SH-SY5Y (cell line): Measurements from ENCODE around the gene ACR.

Source experiments
- GATA2 ChIP-seq: IDR thresholded peaks from 2 replicates; pipeline ENCODE4 v1.6.1; 2011; ENCODE audit warnings: mild to moderate bottlenecking, low read depth, low read length
- GATA3 ChIP-seq: IDR thresholded peaks from 2 replicates; pipeline ENCODE4 v1.6.1; 2011; ENCODE audit warnings: low read depth, mild to moderate bottlenecking, low read length, moderate library complexity

Gene ACR

DNA sequence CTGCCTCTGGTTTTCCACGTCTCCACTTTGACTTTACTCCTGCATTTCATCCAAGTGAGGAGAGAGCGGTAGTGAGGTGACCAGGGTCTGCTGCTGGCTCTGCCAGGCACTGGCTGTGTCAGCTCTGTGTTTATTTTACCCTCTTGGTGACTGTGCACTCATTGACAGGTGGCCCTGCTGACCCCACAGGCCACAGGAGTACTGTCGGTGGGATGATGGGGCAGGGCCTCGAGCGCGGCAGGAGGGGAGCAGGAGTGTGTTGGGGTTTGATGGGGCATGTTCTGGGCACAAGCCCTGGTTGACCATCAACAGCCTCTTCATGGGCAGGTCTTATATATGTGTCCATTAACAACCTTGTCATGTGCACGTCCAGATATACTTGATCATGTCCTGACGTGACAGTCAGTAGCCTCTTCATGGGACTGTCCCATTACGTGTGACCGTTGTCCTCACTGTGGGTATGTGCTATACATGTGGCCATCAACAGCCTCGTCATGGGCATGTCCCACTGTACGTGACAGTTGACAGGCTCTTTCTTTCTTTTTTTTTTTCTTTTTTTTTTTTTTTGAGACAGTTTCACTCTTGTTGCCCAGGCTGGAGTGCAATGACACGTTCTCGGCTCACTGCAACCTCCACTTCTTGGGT is 31.4 kb upstream of the ACR start:
- TF ChIP-seq GATA3 (no peak), GATA2 (no peak)

DNA sequence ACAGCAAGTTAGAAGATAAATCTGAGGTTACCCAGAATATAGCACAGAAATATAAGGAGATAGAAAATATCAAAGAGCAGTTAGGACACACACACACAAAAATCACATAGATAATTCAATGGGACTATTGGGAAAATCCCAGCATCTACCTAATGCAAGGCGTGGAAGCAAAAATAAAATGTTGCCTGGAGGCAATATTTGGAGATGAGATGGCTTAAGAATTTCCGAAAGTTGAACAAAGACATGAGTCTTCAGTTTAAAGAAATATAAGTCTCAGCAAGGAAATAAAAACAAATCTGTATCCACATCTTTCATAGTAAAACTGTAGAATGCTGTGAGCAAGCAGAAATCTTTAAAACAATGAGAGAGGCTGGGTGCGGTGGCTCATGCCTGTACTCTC is 29.5 kb upstream of the ACR start:
- TF ChIP-seq GATA3 = no peak

DNA sequence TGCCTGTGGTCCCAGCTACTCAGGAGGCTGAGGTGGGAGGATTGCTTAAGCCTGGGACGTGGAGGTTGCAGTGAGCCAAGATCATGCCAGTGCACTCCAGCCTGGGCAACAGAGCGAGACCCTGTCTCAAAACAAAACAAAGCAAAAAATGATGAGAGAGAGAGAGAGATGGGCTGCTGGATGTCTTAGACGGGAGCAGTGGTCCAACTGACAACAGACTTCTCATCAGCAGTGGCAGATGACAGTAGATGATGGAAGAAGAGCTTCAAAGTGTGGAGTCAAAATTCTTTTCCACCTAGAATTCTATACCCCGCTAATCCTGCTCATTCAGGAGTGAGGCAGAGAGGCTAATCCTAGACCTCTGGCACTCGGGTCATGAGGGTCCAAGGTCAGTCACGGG is 29.0 kb upstream of the ACR start:
- TF ChIP-seq GATA2 = no peak
- no peak for TF ChIP-seq GATA3

DNA sequence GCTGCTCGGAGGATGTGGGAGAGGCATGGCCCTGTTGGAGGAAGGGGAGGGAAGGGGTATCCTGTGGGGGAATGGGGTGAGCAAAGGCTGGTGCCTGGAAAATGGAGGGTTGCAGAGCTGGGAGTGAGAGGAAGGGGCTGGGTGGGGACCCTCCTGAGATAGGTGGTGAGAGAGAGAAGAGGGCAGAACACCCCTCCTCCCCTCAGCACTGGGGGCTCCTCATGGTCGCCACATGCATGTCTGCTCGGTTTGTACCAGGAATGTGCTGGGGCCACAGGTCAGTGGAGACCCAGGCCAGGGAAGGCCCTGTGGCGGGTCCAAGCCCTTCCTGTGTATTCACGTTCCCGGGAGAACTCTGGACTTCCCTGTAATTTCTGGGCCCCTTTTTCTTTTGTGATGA is 27.8 kb upstream of the ACR start:
- TF ChIP-seq GATA2 (no peak), GATA3 (no peak)

DNA sequence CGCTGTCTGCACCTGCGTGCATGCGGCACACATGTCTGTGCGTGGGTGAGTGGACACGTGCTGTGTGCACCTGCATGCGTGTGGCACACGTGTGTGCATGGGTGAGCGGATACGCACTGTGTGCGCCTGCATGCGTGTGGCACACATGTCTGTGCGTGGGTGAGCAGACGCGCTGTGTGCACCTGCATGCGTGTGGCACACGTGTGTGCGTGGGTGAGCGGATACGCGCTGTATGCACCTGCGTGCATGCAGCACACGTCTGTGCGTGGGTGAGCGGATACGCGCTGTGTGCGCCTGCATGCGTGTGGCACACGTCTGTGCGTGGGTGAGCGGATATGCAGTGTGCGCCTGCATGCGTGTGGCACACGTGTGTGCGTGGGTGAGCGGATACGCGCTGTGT is 27.1 kb upstream of the ACR start:
- no peak for TF ChIP-seq GATA3
- no peak for TF ChIP-seq GATA2

DNA sequence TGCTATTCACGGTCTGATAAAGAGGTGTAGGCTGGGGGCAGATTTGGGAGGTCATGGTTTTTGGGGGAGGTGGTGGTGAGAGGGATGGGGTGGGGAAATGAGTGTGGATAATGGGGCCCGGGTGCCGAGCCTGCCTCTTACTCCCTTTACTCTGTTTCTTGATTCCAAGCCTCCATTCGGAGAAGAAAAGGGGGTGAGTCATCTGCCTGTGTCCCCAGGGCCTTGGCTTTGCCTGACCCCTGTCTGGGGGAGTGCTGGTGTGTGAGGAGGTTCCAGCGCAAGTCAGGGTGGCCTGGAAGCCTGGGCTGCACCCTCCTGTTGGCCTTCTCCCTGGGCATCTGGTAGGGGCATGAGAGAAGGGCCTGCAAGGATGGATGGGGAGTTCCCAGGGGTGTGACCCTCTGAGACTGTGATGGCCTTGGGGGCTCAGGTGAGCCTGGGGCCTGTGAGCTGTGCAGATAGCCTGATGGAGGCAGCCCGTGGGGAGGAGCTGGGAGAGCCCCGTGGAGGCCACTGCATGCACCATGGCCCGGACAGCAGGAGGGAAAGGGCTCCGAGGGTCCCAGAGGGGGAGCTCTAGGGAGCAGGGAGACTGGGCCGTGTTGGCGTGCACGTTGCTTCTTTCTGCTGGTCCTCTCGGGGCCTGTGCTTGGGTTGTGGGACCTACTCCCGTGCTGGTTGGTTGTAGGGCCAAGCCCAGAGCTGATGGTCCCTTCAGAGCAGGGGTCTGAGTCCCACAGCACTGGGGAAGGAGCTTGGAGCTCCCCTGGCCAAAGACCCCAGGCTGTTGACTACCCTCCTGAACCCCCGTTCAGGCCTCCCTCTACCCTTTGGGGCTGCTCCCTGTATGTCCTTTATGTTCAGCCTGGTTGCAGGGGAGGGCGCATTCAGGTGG is 26.3 kb upstream of the ACR start:
- TF ChIP-seq GATA2 (no peak), GATA3 (no peak)

DNA sequence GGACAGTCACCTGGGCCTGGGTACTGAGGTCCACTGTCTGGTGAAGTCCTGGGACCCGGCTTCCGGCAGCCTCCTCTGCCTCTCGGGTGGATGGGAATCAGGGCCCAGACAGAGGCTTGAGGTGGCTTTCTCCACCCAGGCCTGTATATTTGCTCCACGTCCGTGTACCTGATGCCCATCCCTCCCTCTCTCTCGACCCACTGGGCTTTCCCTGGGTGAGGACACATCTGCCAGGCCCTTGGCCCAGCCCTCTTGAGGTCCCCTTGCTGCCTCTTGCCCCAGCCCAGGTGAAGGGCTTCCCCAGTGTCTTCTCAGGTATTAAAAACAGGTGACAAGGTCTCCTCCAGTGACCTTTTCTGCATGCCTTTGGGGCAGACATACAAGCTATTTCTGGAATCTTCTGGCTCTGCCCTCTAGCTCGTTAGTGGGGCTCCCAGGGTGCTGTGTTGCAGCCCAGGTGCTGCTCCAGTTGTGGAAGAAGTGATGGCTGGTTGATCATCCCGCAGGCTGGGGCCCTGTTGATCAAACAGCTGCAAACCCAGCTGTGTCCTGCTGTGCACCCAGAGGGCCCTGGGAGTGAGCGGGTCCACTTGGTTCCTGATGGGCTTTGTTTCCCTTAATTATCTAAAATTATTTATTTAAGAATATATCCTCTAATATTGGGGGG is 25.5 kb upstream of the ACR start:
- TF ChIP-seq GATA3 = no peak
- no peak for TF ChIP-seq GATA2

DNA sequence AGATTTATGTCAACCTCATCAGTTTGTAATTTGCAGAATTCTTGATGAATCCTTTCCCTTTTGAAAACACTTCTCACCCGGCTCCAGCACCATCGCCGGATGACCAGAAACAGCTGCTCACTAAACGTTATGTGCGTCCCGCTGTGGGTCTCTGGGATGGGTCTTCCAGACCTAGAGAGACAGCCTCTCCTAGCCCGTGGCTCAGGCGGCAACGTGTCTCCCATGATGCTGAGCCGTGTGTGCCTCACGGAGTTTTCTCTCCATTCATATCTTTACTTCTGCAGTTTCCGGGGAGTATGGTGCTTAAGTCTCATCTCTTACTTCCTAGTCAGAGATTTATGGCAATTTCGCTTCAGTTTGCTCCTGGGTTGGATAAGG is 25.0 kb upstream of the ACR start:
- TF ChIP-seq GATA3 (no peak), GATA2 (no peak)

DNA sequence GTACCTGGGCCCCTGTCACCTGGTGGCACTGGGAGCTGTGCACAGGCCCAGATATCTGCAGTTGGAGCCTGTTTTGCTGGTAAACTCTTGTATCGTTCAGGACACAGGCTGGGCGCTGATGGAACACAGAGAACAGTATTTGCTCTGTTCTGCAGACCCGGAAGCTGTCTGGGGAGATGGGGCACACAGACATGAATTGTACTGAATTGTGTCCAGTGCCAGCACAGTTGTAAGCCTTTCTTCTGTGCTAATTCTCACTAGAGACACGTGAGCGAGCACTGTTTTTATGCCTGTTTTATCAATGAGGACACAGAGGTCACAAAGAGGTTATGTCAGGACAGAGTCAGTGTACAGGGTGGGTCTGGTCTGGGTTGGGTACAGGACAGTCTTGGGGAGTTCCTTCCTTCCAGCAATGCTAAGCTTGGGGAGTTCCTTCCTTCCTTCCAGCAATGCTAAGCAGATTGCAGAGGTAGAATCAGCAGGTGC is 24.4 kb upstream of the ACR start:
- TF ChIP-seq GATA3 (no peak), GATA2 (no peak)

DNA sequence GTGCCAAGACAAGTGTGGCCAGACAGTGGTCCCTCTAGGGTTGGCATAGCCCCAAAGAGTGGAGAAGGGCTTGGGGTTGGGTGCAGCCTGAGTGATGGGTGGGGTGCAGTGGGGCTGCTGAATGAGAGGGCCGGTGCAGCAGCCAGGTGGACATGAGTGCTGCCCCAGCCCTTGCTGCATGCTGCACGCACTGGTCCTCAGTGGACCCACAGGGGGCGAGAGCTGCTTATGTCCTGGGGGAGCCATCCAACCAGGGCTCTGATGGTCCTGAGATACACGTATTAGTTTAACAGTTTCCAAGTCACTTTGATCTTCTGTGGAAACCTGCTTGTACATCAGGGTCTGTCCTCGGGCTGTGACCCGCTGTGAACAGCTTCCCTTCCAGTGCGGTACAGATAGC is 23.9 kb upstream of the ACR start:
- TF ChIP-seq GATA3 (no peak), GATA2 (no peak)

DNA sequence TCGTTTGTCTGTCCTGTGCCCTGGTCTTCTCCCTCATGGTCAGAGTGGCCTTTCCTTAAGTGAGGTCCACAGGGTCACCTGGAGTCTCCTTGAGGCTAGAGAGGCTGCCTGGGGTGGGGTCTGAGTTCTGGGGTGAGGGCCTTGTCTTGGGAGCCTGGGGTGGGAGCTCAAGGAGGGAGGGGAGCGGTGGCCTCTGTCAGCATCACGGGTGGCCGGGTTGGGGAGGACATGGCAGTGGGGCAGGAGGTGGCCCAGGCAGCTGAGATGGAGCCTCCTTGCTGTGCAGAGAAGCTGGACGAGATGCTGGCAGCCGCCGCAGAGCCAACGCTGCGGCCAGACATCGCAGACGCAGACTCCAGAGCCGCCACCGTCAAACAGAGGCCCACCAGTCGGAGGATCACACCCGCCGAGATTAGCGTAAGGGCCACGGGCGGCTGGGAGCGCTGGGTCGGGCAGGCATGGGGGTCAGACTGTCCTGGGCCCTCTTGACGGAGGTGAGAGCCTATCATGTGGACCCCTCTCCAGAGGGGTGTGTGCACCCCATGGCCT is 23.3 kb upstream of the ACR start:
- TF ChIP-seq GATA3 = no peak
- no peak for TF ChIP-seq GATA2

DNA sequence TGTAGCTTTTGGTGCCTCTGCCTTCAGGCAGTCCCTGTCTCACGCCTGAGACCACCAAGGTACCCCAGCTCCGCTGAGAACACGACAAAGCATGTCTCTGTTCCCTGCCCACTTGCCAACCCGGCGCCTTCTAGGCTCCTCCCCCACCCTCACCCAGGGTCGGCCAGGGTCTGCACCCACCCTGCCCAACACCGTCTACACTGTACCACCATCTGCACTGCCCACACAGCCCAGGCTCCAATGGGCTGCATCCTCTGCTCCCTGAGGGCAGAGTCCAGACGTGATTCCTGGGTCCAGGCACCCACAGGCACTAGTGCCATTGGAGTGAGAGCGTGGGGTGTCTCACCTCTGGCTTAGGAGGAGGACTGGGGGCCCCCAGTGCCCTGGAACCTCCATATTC is 22.8 kb upstream of the ACR start:
- no peak for TF ChIP-seq GATA3
- TF ChIP-seq GATA2 = no peak

DNA sequence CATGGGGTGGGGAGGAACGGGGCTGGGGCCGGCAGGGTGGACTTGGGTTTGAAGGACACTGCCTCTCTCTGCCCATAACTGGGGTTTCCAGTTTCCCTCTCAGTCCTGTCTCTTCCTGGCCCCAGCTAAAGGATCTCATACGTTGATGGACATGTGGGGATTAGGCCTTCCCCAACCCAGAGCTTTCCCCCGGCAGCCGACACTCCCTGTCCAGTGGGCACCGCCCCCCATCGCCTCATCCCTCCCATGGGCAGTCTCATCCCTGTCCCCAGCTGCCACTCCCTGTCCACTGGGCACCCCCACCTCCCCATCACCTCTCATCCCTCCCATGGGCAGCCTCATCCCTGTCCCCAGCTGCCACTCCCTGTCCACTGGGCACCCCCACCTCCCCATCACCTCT is 22.2 kb upstream of the ACR start:
- no peak for TF ChIP-seq GATA2
- no peak for TF ChIP-seq GATA3

DNA sequence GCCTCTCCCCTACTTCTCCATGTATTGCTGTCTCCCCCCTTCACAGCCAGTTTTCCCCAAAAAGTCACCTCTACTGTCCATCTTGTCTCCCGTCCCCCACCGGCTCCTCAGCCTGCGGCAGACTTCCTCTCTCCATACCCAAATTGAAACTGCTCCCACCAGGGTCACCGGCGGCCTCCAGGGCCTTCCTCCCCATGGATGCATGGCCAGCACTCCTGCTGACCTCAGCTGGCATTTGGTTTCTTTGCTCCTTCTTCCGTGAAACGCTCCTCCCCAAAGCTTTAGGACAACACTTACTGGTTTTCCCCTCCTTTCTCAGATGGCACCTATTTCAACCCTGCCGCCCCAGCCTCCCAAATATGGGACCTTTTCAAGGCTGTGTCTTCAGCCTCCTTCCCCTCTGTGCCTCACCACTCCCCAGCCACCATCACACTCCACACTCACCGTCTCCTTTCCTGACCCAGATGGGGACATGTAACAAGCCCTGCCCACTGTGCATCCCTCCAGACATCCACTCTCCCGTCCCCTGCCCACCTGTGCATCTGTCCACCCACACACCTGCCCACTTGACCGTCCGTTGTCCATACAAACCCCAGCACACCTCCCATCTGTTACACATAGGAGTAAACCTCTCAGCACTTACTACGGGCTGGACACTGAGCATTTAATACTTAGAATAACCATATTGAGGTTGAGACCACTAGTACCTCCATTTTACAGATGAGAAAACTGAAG is 21.5 kb upstream of the ACR start:
- no peak for TF ChIP-seq GATA2
- TF ChIP-seq GATA3 = no peak
